ENCODE results near the gene PAPLN. TPM values are rescaled to one million over a fixed set of nuclear protein-coding genes. Genes with fewer than 3 reads are reported as not detected.

The PAPLN gene
- total and polyA plus RNA-seq, 2 of the 8 experiments (the other 6 are each of a cell fraction or from before 2014, with no cell fraction given): 14.8 to 25.6 TPM

GRCh38 chr14:73323896-73324399 lies 86.6 kb downstream of the PAPLN start:
- no peak overlapping the region for H3K9ac ChIP-seq (replicated peaks in 1 of 4; ENCODE audit: extremely low read depth in 1 of 4, low read depth in 3 of 4, low read length in 3 of 4)
- no peak overlapping the region for H3K23ac ChIP-seq (ENCODE audit: insufficient read length)
- POLR2A ChIA-PET (ENCODE audit: partially characterized antibody): interaction anchor here (0.6 kb wide), 1 partner anchor 13 kb away, joined by 3 read pairs; no protein-coding TSS in a partner anchor

More at GRCh38 chr14:73323896-73324399, 86.6 kb downstream of the PAPLN start:
- H3K56ac ChIP-seq (replicated peaks; ENCODE audit: insufficient read length, low read depth, low read length): no peak overlapping the region
- H3K27ac ChIP-seq (ENCODE audit: low read depth, low read length): no peak overlapping the region
- CTCF ChIA-PET (ENCODE audit: partially characterized antibody): interaction anchor here (1.2 to 1.5 kb wide), 2 partner anchors 9 to 29 kb away, joined by 3 to 8 read pairs; no protein-coding TSS in a partner anchor
- DNase-seq (ENCODE audit: low read depth in 1 of 2, low spot score in 2 of 2) (no peak), FAIRE-seq (no peak)
- H3K79me2 ChIP-seq (ENCODE audit: control insufficient read depth in 1 of 2, insufficient read depth in 2 of 2, low read length in 2 of 2): no peaks in the 10 kb centered on the region
- H3K36me3 ChIP-seq (ENCODE audit: control insufficient read depth in 2 of 4, insufficient read depth in 4 of 4, low read length in 3 of 4): peaks cover 0 to 8% (median 0%) of the 10 kb centered on the region in 4 experiments; a peak in 1 of 8 replicates
- H2BK120ac ChIP-seq (replicated peaks; ENCODE audit: low read depth, low read length): no peak overlapping the region
- H2AK5ac ChIP-seq (ENCODE audit: low read depth, low read length): no peak overlapping the region
- H3K27me3 ChIP-seq (replicated peaks in 1 of 4; ENCODE audit: control insufficient read depth in 3 of 4, extremely low read depth in 1 of 4, insufficient read depth in 3 of 4, low read length in 3 of 4): no peaks in the 10 kb centered on the region
- H3K4me1 ChIP-seq (replicated peaks in 1 of 4; ENCODE audit: control insufficient read depth in 3 of 4, insufficient read depth in 4 of 4, low read length in 3 of 4): peaks cover 0 to 4% (median 3%) of the 10 kb centered on the region in 4 experiments; a peak in 2 of 7 replicates
- TF ChIP-seq FOSL1 (IDR thresholded peaks at IDR 0.05; ENCODE audit: insufficient read depth, low read depth, low read length) (no peak), NRF1 (IDR thresholded peaks at IDR 0.05; ENCODE audit: low read depth, low read length) (no peak), BCL11A (IDR thresholded peaks at IDR 0.05; ENCODE audit: low read depth in 2 of 2, low read length in 2 of 2) (no peak), CHD1 (IDR thresholded peaks at IDR 0.05; ENCODE audit: low read depth, low read length) (no peak), KDM1A (IDR thresholded peaks at IDR 0.05; ENCODE audit: borderline replicate concordance, low read length) (no peak), PHF8 (conservative IDR thresholded peaks at IDR 0.05; ENCODE audit: low read depth, low read length) (no peak), ZNF274 (IDR thresholded peaks at IDR 0.05; ENCODE audit: borderline replicate concordance, extremely low read depth, low read length) (no peak), CBX8 (IDR thresholded peaks at IDR 0.05; ENCODE audit: borderline replicate concordance, low read depth, low read length) (no peak), YY1 (IDR thresholded peaks at IDR 0.05; ENCODE audit: low read depth, low read length) (no peak), POLR2AphosphoS5 (IDR thresholded peaks at IDR 0.05; ENCODE audit: low read depth, low read length) (no peak), TAF7 (optimal IDR thresholded peaks at IDR 0.05; ENCODE audit: borderline replicate concordance, low read depth, low read length) (no peak), SIX5 (IDR thresholded peaks at IDR 0.05; ENCODE audit: low read depth, low read length) (no peak), USF2 (IDR thresholded peaks at IDR 0.05; ENCODE audit: low read length) (no peak)
- no peak overlapping the region for H2AFZ ChIP-seq (ENCODE audit: low read length)
- no peak overlapping the region for H2BK15ac ChIP-seq (ENCODE audit: low read length)
- H3K18ac ChIP-seq (ENCODE audit: extremely low read depth, low read length): no peak overlapping the region
- no peak overlapping the region for H4K91ac ChIP-seq (replicated peaks; ENCODE audit: insufficient read length, low read length)
- H3K4ac ChIP-seq (replicated peaks; ENCODE audit: insufficient read length, low read depth, low read length): no peak overlapping the region
- H3K4me2 ChIP-seq (ENCODE audit: insufficient read depth in 1 of 2, low read depth in 2 of 2, low read length in 2 of 2): no peak overlapping the region
- no peak overlapping the region for H2BK20ac ChIP-seq (ENCODE audit: low read length)
- 77% methylated on average over 3 of the region's 3 CpGs; no CpG with 5 or more reads in 1 of the 2 experiments for WGBS, 2 experiments (ENCODE audit: extremely low coverage in 1 of 2, insufficient coverage in 1 of 2, insufficient read length in 1 of 2, insufficient replicate concordance in 2 of 2, low coverage in 1 of 2, low lambda C conversion rate in 2 of 2, missing lambda C conversion rate in 1 of 2)
- H2BK12ac ChIP-seq (ENCODE audit: low read depth, low read length): no peak overlapping the region
- H4K5ac ChIP-seq (ENCODE audit: insufficient read length, low read depth, low read length): no peak overlapping the region
- H3K9me3 ChIP-seq (ENCODE audit: insufficient read depth in 2 of 2, low read depth in 1 of 2, low read length in 1 of 2): no peaks in the 10 kb centered on the region
- H4K8ac ChIP-seq (ENCODE audit: extremely low read depth, insufficient read depth, low read length): no peak overlapping the region
- H2BK5ac ChIP-seq (ENCODE audit: low read depth, low read length): no peak overlapping the region
- H3K23me2 ChIP-seq (ENCODE audit: low read depth, low read length): no peaks in the 10 kb centered on the region
- no peaks in the 10 kb centered on the region; the same call in 1 of the 2 replicates for H3K79me1 ChIP-seq (ENCODE audit: low read depth, low read length)
- no peak overlapping the region for H3K14ac ChIP-seq (ENCODE audit: insufficient read length)
- no peak overlapping the region for H3K4me3 ChIP-seq (ENCODE audit: extremely low read depth in 1 of 4, insufficient read depth in 2 of 4, low read depth in 3 of 4, low read length in 4 of 4)
- no peaks in the 10 kb centered on the region for H4K20me1 ChIP-seq (replicated peaks in 1 of 2; ENCODE audit: control insufficient read depth in 1 of 2, insufficient read depth in 2 of 2, low read length in 2 of 2)

All from H1 (cell line).